ENCODE measurements around the gene CENPO.
"Not testable (repeated sequence)": the region's sequence is repeated elsewhere in the genome, so short reads cannot be mapped to it uniquely, and the experiment has no call there.

The CENPO gene

DNA sequence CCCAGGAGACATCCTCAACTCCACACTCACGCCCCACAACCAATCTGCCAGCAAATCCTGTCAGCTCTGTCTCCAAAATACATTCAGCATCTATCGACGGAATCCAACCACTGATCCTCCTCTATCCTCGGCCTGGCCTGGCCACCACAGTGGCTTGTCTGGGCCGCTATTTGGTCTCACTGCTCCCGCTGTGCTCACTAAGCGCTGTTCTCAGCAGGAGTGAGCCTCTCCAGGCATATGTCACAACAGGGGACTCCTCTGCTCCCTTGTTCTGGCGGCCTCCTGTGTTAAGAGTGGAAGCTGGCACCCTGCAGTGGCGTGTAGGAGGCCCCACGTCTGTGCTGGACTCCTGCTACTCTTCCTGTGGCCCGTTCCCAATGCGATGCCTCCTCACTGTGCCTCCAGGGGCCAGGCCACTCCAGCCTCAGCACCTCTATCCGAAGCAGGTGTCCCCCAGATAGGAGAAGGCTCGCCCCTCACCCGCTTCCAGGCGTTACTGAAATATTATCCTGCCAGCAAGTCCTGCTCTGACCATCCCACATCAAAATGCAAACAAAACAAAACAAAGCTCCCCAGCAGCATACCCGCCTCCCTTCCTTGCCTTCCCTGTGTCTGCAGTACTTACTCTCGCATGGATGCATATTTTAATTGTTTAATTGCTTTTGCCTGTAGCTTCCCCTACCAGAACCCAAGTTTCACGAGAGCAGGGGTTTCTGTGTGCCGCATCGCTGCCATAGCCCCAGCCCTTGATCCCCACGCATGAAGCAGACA, 39.9 kb downstream of the CENPO start:
- Histone ChIP-seq H3K9ac (ENCODE audit: low read length) (no peak overlapping the region), H3K9me3 (ENCODE audit: control insufficient read depth, low read length) (no peaks in the 10 kb centered on the region), H3K4me1 (ENCODE audit: control insufficient read depth, insufficient read depth, low read length) (no peaks in the 10 kb centered on the region), H3K36me3 (ENCODE audit: control insufficient read depth, insufficient read depth, low read length, severe bottlenecking) (peaks cover 48% of the 10 kb centered on the region), H3K27me3 (replicated peaks; ENCODE audit: control insufficient read depth, insufficient read depth, low read length) (no peaks in the 10 kb centered on the region), H3K4me3 (ENCODE audit: low read length) (no peak overlapping the region)
- DNase-seq (ENCODE audit: low read depth): no peak

DNA sequence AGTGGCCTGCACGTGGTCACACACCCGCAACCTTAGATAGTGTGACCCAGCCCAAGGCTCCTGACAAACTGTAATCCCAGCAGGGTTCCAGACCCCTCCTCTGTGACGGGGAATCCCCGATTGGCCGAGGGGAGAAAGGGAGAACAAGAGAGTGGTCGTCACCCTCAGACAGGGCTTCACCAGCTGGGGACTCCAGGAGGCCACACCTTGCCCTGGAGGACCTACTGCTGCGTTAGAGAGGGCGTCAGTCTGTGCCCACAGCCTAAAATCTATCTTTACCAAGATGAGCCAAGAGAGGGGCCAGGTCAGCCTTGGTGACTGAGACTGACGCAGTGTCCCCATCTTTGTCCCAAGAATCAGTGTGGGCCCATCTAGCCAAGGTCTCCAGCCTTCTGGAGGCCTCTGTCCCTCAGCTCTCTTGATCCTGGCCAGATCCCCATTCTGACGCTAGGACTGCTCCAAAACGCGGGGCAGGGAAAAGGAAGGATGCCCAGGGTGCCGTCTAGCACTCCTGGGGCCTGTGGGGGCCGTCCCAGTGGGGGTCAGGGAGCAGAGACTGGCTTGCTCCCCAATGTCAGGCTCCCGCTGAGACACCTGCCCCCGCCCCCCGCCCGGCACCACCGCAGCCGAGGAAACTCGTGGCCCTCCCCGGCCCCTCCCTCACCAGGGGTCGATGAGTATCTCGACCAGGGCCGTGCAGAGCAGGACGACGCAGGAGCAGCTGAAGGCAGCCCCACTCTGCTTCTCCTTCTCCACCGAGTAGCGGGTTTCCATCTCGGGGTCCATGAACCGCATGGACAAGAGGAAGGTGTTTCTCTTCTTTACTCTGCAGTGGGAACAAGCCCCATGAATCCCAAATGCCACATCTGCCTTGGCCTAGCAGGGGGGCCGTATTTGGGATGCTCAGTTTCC, 40.9 kb downstream of the CENPO start:
- no peaks in the 10 kb centered on the region for H3K4me1 ChIP-seq (ENCODE audit: control insufficient read depth, insufficient read depth, low read length)
- H3K27me3 ChIP-seq (replicated peaks; ENCODE audit: control insufficient read depth, insufficient read depth, low read length): no peaks in the 10 kb centered on the region
- peaks cover 48% of the 10 kb centered on the region for H3K36me3 ChIP-seq (ENCODE audit: control insufficient read depth, insufficient read depth, low read length, severe bottlenecking)
- H3K4me3 ChIP-seq (ENCODE audit: low read length): no peak overlapping the region
- no peak for DNase-seq (ENCODE audit: low read depth)
- H3K9ac ChIP-seq (ENCODE audit: low read length): no peak overlapping the region
- no peaks in the 10 kb centered on the region for H3K9me3 ChIP-seq (ENCODE audit: control insufficient read depth, low read length)

DNA sequence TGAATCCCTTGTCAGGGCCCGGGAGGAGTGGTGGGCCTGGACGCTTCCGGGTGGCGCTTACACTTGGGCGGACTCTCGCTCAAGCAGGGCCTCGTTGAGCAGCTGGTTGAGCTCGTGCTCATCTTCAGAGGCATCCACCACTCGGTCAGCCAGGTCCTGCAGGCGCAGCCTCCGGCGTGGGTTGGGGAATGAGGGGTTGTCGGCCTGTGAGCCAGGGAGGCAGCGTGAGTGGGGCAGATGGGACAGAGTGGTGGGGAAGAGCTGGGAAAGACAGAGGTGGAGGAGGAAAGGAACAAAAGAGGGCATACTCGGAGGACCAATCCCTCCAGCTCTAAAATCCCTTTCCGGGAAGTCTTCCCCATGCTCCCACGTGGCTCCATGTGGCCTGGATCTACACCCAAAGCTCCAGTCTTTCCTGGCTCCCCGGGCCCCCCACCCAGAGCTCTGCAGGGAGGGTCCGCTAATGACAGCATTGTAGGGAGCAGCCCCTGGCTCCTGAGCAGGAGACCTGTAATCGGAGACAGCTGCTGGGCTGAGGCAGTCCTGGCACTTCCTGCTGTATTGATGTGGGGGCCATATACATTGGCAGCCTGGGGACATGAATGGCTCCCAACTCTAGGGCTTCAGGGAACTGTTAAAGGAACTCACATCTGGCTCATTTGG, 41.6 kb downstream of the CENPO start:
- no peaks in the 10 kb centered on the region for H3K4me1 ChIP-seq (ENCODE audit: control insufficient read depth, insufficient read depth, low read length)
- no peak overlapping the region for H3K4me3 ChIP-seq (ENCODE audit: low read length)
- DNase-seq (ENCODE audit: low read depth): no peak
- peaks cover 50% of the 10 kb centered on the region for H3K36me3 ChIP-seq (ENCODE audit: control insufficient read depth, insufficient read depth, low read length, severe bottlenecking)
- H3K9me3 ChIP-seq (ENCODE audit: control insufficient read depth, low read length): no peaks in the 10 kb centered on the region
- no peak overlapping the region for H3K9ac ChIP-seq (ENCODE audit: low read length)
- H3K27me3 ChIP-seq (replicated peaks; ENCODE audit: control insufficient read depth, insufficient read depth, low read length): no peaks in the 10 kb centered on the region

DNA sequence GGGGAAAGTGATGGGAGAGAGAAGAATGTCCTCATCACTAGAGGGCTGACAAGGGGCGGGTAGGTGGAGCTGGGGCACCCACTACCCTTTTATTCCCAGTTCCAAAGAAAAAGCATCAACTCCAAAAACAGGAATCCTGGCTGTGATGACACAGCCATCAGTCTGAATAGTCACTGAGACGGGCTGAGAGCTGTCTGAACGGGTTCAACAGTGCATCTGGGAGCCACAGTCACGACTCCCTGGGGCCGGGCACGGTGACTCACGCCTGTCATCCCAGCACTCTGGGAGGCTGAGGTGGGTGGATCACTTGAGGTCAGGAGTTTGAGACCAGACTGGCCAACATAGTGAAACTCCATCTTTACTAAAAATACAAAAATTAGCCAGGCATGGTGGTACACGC, 42.2 kb downstream of the CENPO start:
- not testable (repeated sequence) for H3K4me1 ChIP-seq (ENCODE audit: control insufficient read depth, insufficient read depth, low read length); DNase-seq (ENCODE audit: low read depth); H3K9me3 ChIP-seq (ENCODE audit: control insufficient read depth, low read length); H3K27me3 ChIP-seq (replicated peaks; ENCODE audit: control insufficient read depth, insufficient read depth, low read length); H3K4me3 ChIP-seq (ENCODE audit: low read length); H3K9ac ChIP-seq (ENCODE audit: low read length)
- H3K36me3 ChIP-seq (ENCODE audit: control insufficient read depth, insufficient read depth, low read length, severe bottlenecking): peaks cover 51% of the 10 kb centered on the region

DNA sequence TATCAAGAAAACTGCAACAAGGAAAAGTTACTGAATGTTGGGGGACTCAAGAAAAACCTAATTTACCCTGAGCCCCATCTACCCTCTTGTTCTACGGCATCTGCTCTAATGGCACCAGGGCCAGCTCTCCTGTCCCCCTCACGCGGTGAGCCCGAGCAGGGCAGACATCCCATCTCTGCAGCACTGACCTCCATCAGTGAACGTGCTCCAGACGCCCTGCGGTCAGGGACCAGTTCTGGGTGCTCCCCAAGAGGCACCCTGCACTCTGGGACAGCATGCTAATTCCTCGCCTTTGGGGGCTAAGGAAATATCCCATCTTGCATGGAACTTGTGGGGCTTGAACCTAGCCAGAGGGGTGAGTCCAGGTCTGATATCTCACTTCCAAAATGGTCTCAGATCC, 43.0 kb downstream of the CENPO start:
- H3K4me1 ChIP-seq (ENCODE audit: control insufficient read depth, insufficient read depth, low read length): no peaks in the 10 kb centered on the region
- H3K9me3 ChIP-seq (ENCODE audit: control insufficient read depth, low read length): no peaks in the 10 kb centered on the region
- H3K4me3 ChIP-seq (ENCODE audit: low read length): no peak overlapping the region
- H3K36me3 ChIP-seq (ENCODE audit: control insufficient read depth, insufficient read depth, low read length, severe bottlenecking): peaks cover 55% of the 10 kb centered on the region
- DNase-seq (ENCODE audit: low read depth): no peak
- no peak overlapping the region for H3K9ac ChIP-seq (ENCODE audit: low read length)
- H3K27me3 ChIP-seq (replicated peaks; ENCODE audit: control insufficient read depth, insufficient read depth, low read length): no peaks in the 10 kb centered on the region

DNA sequence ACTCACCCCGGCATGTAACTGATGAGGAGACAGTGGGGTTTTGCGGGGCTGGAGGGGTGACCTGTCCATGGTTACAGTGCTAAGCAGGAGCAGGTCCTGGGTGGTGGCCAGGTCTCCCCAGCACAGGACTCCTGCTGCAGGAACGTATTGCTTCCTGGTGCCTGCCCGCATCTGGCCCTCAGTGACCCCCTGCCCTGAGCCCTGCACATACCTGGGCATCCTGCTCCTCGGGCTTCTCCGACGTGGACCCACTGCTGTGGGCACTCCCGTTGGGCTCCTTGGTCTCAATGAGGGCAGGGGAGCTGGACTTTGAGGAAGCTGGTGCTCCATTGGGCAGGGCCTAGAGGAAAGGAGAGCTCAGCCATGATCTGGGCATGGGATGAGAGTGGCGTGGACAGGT, 43.5 kb downstream of the CENPO start:
- H3K36me3 ChIP-seq (ENCODE audit: control insufficient read depth, insufficient read depth, low read length, severe bottlenecking): peaks cover 60% of the 10 kb centered on the region
- no peak overlapping the region for H3K4me3 ChIP-seq (ENCODE audit: low read length)
- no peaks in the 10 kb centered on the region for H3K4me1 ChIP-seq (ENCODE audit: control insufficient read depth, insufficient read depth, low read length)
- H3K9ac ChIP-seq (ENCODE audit: low read length): no peak overlapping the region
- H3K27me3 ChIP-seq (replicated peaks; ENCODE audit: control insufficient read depth, insufficient read depth, low read length): no peaks in the 10 kb centered on the region
- no peak for DNase-seq (ENCODE audit: low read depth)
- no peaks in the 10 kb centered on the region for H3K9me3 ChIP-seq (ENCODE audit: control insufficient read depth, low read length)

DNA sequence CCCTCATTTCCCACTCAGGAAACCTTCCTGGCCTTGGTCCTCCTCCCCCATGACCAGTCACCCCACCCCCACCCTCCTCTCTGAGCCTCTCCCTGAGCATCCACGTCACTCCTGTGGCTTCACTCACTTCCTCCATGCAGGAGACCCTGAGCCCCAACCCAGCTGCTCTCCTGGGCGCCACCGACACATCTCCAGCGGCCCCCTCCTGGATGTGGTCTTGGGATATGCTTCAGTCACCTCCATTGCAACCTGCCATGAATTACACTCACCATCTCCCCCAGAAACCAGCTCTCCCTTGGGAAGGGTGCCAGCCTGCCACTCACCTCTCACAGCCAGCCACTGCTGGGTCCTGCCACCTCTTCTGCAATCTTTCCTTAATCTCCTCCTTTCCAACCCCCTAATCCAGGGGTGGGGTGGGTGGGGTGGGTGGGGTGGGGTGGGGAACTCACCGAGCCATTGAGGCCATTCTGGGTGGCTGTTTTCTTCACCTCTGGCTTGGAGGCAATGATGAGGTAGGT, 44.8 kb downstream of the CENPO start:
- no peak overlapping the region for H3K9ac ChIP-seq (ENCODE audit: low read length)
- no peaks in the 10 kb centered on the region for H3K27me3 ChIP-seq (replicated peaks; ENCODE audit: control insufficient read depth, insufficient read depth, low read length)

DNA sequence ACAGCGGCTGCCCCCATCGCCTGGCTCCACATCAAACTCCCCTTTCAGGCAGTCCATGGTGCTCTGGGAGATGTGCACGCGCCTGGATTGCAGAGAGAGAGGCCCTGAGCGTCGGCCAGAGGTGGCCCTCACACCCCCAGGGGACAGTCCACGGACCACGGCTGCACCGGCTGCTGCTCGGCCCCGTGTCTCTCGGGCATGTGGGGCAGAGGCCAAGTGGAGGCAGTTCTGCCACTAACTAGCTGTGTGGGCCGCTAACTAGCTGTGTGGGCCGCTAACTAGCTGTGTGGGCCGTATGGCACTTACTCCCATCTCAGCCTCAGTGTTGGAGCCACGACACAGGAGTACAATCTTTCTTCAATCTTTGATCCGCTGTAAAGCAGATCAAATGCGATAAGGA, 45.3 kb downstream of the CENPO start:
- DNase-seq (ENCODE audit: low read depth): no peak
- H3K9me3 ChIP-seq (ENCODE audit: control insufficient read depth, low read length): no peaks in the 10 kb centered on the region
- H3K36me3 ChIP-seq (ENCODE audit: control insufficient read depth, insufficient read depth, low read length, severe bottlenecking): peaks cover 60% of the 10 kb centered on the region
- H3K4me3 ChIP-seq (ENCODE audit: low read length): no peak overlapping the region
- no peaks in the 10 kb centered on the region for H3K4me1 ChIP-seq (ENCODE audit: control insufficient read depth, insufficient read depth, low read length)
- H3K27me3 ChIP-seq (replicated peaks; ENCODE audit: control insufficient read depth, insufficient read depth, low read length): no peaks in the 10 kb centered on the region
- no peak overlapping the region for H3K9ac ChIP-seq (ENCODE audit: low read length)

More for the DNA sequence above, 44.8 kb downstream of the CENPO start:
- Histone ChIP-seq H3K36me3 (ENCODE audit: control insufficient read depth, insufficient read depth, low read length, severe bottlenecking) (peaks cover 65% of the 10 kb centered on the region), H3K9me3 (ENCODE audit: control insufficient read depth, low read length) (no peaks in the 10 kb centered on the region), H3K4me1 (ENCODE audit: control insufficient read depth, insufficient read depth, low read length) (no peaks in the 10 kb centered on the region), H3K4me3 (ENCODE audit: low read length) (no peak overlapping the region)
- no peak for DNase-seq (ENCODE audit: low read depth)

DNA sequence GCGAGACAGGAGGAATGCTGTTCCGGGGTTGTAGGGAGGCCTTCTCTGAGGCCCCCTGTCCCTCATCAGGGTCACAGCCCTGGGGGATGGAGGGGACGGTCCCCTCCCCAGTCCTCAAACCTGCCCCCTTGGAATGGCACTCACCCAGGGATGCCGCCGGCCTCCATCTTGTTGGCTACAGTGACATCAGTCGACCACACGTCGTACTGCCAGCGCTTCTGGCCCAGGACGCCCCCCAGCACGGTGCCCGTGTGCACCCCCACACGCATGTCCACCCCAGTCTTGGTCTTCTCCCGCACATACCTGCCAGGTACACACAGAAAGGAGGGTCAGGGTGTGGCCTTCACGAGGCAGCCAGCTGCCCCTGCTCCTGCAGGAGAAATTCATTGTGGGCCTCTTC, 46.5 kb downstream of the CENPO start:
- no peak overlapping the region for H3K4me3 ChIP-seq (ENCODE audit: low read length)
- no peaks in the 10 kb centered on the region for H3K9me3 ChIP-seq (ENCODE audit: control insufficient read depth, low read length)
- no peaks in the 10 kb centered on the region for H3K4me1 ChIP-seq (ENCODE audit: control insufficient read depth, insufficient read depth, low read length)
- DNase-seq (ENCODE audit: low read depth): no peak
- no peaks in the 10 kb centered on the region for H3K27me3 ChIP-seq (replicated peaks; ENCODE audit: control insufficient read depth, insufficient read depth, low read length)
- peaks cover 53% of the 10 kb centered on the region for H3K36me3 ChIP-seq (ENCODE audit: control insufficient read depth, insufficient read depth, low read length, severe bottlenecking)
- no peak overlapping the region for H3K9ac ChIP-seq (ENCODE audit: low read length)

DNA sequence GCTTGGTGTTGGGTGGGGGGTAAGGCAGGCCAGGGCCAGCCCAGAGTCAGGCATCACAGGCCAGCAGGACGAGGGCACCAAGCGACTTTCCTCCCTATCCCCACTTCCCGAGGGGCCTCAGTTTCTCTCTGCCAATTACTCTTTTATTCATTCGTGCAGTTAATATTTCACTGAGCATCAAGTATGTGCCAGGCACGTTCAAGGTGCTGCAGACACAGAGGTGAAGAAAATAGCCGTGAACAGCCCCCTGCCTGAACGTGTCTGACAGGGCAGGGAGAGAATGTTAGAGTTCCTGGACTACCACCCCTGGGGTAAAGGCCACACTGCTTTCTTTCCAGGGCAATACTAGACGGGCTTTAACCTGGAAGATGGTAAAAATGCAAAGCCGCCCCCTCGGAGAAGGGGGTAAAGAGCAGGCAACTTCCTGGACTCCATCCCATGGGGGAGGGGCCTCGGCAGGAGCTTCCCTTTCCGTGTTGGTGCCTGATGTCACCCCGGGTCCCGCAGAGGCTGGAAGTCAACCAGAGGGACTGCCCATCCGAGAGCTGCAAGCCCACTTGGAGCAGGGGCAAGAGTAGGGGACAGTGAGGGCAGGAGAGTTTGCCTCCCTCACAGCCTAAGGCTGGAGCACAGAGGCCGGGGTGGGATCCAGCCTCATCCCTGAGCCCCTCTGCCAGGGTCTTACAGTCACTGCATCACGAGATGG, 47.1 kb downstream of the CENPO start:
- no peak overlapping the region for H3K9ac ChIP-seq (ENCODE audit: low read length)
- H3K4me1 ChIP-seq (ENCODE audit: control insufficient read depth, insufficient read depth, low read length): no peaks in the 10 kb centered on the region
- no peaks in the 10 kb centered on the region for H3K27me3 ChIP-seq (replicated peaks; ENCODE audit: control insufficient read depth, insufficient read depth, low read length)
- peaks cover 47% of the 10 kb centered on the region for H3K36me3 ChIP-seq (ENCODE audit: control insufficient read depth, insufficient read depth, low read length, severe bottlenecking)
- no peak overlapping the region for H3K4me3 ChIP-seq (ENCODE audit: low read length)
- no peak for DNase-seq (ENCODE audit: low read depth)
- H3K9me3 ChIP-seq (ENCODE audit: control insufficient read depth, low read length): no peaks in the 10 kb centered on the region
